Measurements from ENCODE around the gene NRGN. TPM values are rescaled to one million over a fixed set of nuclear protein-coding genes. Genes with fewer than 3 reads are reported as not detected.

Gene NRGN
- total and polyA plus RNA-seq, 10 of the 15 experiments (the other 5 are each of a cell fraction or from before 2014, with no cell fraction given), result 0.36 to 3.2 (median 1.1) TPM; not detected in 2

GRCh38 chr11:124700028-124700427, 39.7 kb upstream of the NRGN start:
- no peak overlapping the region for H3K4me2 ChIP-seq (ENCODE audit: control insufficient read depth, insufficient read depth)
- no peak overlapping the region for H3K9ac ChIP-seq (ENCODE audit: control insufficient read depth, insufficient read depth, low read length)
- no peaks in the 10 kb centered on the region for H3K36me3 ChIP-seq (ENCODE audit: control insufficient read depth in 2 of 2, insufficient read depth in 2 of 2, low read length in 1 of 2)
- no peak overlapping the region for H3K4me3 ChIP-seq
- H3K27ac ChIP-seq (ENCODE audit: control insufficient read depth, insufficient read depth), result no peak overlapping the region
- H4K20me1 ChIP-seq (ENCODE audit: control insufficient read depth, insufficient read depth), result no peaks in the 10 kb centered on the region
- POLR2A ChIA-PET, result interaction anchor here (0.6 kb wide), 1 partner anchor 84 kb away, joined by 3 read pairs; no protein-coding TSS in a partner anchor
- TF ChIP-seq LARP7 (IDR thresholded peaks at IDR 0.05) (no peak), BMI1 (IDR thresholded peaks at IDR 0.05; ENCODE audit: borderline replicate concordance) (no peak), ZBED1 (IDR thresholded peaks at IDR 0.05; ENCODE audit: borderline replicate concordance) (no peak), NFYA (IDR thresholded peaks at IDR 0.05; ENCODE audit: borderline replicate concordance, low read depth, low read length) (no peak), MAX (IDR thresholded peaks at IDR 0.05; ENCODE audit: low read depth, low read length) (no peak), CBX3 (IDR thresholded peaks at IDR 0.05; ENCODE audit: borderline replicate concordance, low read depth) (no peak), TCF3 (IDR thresholded peaks at IDR 0.05; ENCODE audit: borderline replicate concordance, insufficient read depth, low read depth, low read length) (no peak), SUPT20H (IDR thresholded peaks at IDR 0.05; ENCODE audit: borderline replicate concordance, control insufficient read depth, low read depth, low read length) (no peak), E2F8 (IDR thresholded peaks at IDR 0.05; ENCODE audit: low read depth, partially characterized antibody) (no peak), RUNX3 (IDR thresholded peaks at IDR 0.05; ENCODE audit: low read length) (no peak), ATF7 (IDR thresholded peaks at IDR 0.05; ENCODE audit: low read depth) (no peak), USF2 (IDR thresholded peaks at IDR 0.05; ENCODE audit: borderline replicate concordance, low read depth, low read length) (no peak), MYB (IDR thresholded peaks at IDR 0.05; ENCODE audit: borderline replicate concordance, low read depth, low read length) (no peak)
- no peak overlapping the region for H2AFZ ChIP-seq (ENCODE audit: control insufficient read depth, low read depth, low read length)
- ATAC-seq (no peak), DNase-seq (ENCODE audit: low read depth, low spot score) (no peak), FAIRE-seq (no peak)
- intact Hi-C loops (cut with micrococcal nuclease; ENCODE audit: unreplicated experiment) (no loop called here), in situ Hi-C loops (cut with MboI) (no loop called here)
- H3K9me3 ChIP-seq (replicated peaks; ENCODE audit: control insufficient read depth, insufficient read depth, low read length), result no peaks in the 10 kb centered on the region; the same call in 2 of the 3 replicates
- H3K27me3 ChIP-seq (replicated peaks in 1 of 2; ENCODE audit: control insufficient read depth in 2 of 2, insufficient read depth in 2 of 2, low read length in 1 of 2), result no peaks in the 10 kb centered on the region
- BruUV-seq (replicated peaks), result no TSS peak
- SMC1A ChIA-PET (ENCODE audit: uncharacterized antibody, unreplicated experiment), result interaction anchor here (1.0 to 1.4 kb wide), 4 partner anchors 11 to 39 kb away, joined by 3 to 4 read pairs (median 3); partner anchors contain the start of genes SIAE and SPA17
- CTCF ChIA-PET, result interaction anchor here (0.7 to 1.2 kb wide), 3 partner anchors 17 to 1071 kb away, joined by 3 read pairs; no protein-coding TSS in a partner anchor
- H3K79me2 ChIP-seq (ENCODE audit: control insufficient read depth, insufficient read depth, low read length), result no peaks in the 10 kb centered on the region
- RAD21 ChIA-PET (ENCODE audit: unreplicated experiment), result no interaction called here
- no peaks in the 10 kb centered on the region for H3K4me1 ChIP-seq (ENCODE audit: control insufficient read depth, insufficient read depth, low read length)

All from GM12878 (cell line).